ENCODE data around the gene RORC.
"Not testable (repeated sequence)": the region's sequence is repeated elsewhere in the genome, so short reads cannot be mapped to it uniquely, and the experiment has no call there.

RORC gene

DNA sequence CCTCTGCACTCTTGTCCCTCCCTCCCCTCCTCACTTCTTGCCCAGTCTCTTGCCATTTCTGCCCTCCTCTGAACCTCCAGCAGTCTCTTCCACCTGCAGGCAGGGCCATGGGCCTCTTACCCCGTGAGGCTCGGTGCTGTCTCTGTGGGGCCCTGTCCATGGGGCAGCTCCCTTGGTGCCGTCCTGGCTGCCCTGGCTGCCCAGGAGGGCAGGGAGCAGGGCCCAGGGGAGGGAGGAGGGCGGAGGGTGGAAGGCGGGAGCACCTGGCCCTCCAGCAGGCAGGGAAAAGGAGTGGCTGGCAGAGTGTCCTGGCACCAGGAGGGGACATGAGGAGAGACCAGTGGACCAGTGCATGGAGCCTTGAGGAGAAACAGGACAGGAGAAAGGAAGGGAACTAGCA lies at the start of gene RORC:
Gene RORC, minus strand, starts transcription at position 198 of the 400 bp plus-strand sequence. Its CDS starts 38 bp downstream, at position 160.
- DNase-seq: no peak

GRCh38 chr1:151875419-151876097 lies 44.0 kb upstream of the RORC start:
- DNase-seq: no peak

- not testable (repeated sequence) for DNase-seq
Measured at GRCh38 chr1:151872776-151873175, 41.2 kb upstream of the RORC start.

- no peak for DNase-seq
Measured at GRCh38 chr1:151871284-151872030, 39.9 kb upstream of the RORC start.

DNA sequence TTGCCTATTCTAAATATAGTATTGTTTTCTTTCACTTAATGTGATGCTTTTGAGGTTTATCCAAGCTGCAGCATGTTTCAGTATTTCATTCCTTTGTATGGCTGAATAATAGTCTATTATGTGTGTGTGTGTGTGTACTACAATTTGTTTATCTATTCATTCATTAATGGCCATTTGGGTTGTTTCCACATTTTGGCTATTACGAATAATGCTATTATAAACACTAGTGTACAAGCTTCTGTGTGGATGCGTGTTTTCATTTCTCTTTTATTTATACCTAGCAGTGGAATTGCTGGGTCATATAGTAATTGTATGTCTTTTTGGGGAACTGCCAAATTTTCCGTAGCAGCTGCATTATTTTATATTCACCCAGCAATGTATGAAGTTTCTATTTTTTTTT lies 36.9 kb upstream of the RORC start:
- no peak for DNase-seq

GRCh38 chr1:151867765-151868411 lies 36.3 kb upstream of the RORC start:
- DNase-seq: no peak

GRCh38 chr1:151867321-151867720 lies 35.7 kb upstream of the RORC start:
- no peak for DNase-seq

DNA sequence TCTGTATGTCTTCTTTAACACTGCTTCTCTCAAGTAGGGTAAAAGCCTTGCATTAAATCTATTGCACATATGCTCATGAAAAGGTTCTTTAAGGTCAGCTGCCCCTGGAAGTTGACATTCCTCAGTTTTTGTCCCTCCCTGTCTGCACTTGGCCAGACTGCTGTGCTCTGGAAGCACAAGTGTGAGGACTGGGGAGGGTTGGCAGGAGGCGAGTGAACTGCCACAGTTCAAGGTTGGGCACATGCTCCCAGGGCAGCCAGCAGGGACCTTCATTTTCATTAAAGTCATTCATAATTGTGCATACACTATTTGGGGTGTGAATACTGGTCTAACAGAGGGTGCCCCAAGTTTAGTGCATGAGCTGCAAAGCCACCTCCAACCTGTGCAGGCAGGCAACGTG lies 32.8 kb upstream of the RORC start:
- no peak for DNase-seq

DNA sequence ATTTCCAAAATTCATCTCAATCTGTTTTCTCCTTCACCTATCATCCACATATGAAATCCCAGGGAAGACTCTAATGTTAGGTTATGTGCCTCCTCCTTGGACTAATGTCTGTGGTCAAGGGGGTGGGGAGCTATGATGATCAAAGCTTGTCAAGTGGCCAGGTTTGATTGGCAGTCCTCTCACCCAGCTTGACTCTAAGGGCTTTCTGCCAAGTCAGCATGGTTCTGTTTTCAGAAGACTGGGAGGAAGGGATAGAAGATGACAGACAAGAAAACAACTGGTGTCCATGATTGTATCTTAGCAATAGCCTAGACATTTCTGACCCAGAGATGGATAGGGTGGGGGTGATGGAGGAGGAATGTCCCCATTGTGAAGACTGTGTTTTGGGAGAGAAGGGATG lies 31.0 kb upstream of the RORC start:
- DNase-seq: no peak

- no peak for DNase-seq
Measured at GRCh38 chr1:151860504-151861187, 29.0 kb upstream of the RORC start.

DNA sequence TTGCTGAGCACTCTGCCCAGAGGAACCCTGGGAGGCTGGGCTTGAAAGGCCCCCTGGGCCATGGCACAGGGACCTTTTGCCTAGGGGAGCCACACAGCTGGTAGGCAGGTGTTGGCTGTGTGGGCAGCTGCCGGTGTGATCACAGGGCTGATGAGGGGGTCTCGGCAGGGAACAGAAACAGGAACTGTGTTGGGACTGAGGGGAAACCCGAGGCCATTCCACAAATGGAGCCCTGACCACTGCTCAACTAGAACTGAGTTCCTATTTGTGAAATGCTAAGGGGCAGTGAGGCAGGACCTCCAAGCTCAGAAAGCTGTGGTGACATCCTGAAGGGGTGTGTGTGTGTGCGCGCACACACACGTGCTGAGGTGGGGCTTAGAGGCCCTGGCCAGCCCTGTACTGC lies 28.3 kb upstream of the RORC start:
- no peak for DNase-seq

- no peak for DNase-seq
Measured at GRCh38 chr1:151858886-151859665, 27.5 kb upstream of the RORC start.

DNA sequence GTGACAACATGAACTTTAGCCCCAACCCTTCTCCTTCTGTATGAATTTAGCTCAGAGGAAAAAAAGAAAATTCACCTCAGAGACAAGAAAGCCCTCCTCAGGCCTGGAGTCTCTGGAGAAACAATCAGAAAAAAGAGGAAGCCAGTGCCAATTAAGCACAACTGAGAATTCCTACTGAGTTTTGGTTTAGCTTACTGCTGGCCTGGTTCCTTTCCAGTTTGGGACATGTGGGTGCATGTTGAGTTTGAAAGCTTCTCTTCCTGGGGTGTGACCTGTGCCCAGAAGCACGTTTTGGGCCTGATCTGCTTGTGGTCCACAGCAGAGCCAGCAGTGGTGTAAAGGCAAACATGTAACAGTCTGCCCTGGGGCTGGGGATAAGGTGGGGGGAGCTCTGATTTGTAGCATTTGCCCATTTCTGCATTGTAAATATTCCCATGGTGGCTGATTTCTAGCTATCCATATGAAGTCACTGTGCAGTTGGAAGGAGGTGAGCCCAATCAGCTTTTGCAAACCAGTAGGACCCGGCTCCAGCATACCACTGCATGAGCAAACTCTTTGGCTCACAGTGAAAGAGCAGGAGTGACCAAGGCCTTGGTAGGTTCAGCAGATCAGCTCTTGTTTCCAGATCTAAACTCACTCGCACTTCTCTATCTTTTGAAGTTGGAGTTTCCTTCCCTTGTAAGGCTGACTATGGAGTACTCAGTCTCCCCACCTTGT lies 26.6 kb upstream of the RORC start:
- no peak for DNase-seq

- no peak for DNase-seq
Measured at GRCh38 chr1:151855933-151856332, 24.3 kb upstream of the RORC start.

DNA sequence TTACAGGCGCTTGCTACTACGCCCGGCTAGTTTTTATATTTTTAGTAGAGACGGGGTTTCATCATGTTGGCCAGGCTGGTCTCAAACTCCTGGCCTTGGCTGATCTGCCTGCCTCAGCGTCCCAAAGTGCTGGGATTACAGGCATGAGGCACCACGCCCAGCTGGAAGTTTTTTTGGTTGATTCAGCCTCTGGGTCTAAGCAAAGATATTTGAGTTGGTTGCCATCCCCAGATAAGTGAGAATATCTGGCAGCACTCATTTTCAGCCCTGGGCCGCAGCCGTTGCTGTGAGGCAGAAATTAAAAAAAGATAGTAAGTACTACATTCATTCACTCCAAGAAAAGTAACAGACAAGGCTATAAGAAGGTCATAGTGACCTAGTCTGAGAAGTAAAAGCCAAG lies 23.9 kb upstream of the RORC start:
- not testable (repeated sequence) for DNase-seq

GRCh38 chr1:151854658-151855057 lies 23.1 kb upstream of the RORC start:
- DNase-seq: no peak

DNA sequence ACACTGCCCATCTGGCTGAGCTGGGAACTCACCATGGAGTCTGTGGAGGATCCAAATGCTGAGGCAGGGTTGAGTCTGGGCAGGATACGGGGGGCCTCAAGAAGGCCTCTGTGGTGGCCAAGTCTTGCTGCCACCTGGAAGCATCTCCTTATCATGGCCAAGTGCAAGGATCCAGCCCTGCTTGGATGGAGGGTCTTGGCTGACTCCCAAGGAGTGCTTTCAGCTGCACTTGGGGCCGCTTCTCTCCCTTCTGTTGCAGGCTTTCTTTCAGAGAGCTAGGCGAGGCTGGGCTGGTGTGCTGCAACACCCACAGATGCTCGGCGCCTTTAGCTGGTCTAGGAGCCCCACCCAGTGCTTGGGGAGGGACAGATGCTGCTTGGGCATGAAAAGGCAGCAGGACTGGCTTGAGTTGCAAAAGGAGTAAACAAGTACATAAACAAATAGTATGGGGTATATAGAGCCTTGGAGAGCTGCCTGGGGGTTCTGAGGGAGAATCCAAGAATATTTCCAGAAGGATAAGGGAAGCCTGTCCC lies 21.9 kb upstream of the RORC start, which contains the start of gene THEM5:
Gene THEM5, minus strand, starts transcription at position 302 of the 533 bp plus-strand sequence. Its CDS starts 147 bp downstream, at position 155.
- DNase-seq: no peak

GRCh38 chr1:151852733-151853132 lies 21.1 kb upstream of the RORC start:
- DNase-seq: no peak

- DNase-seq: no peak
Measured at GRCh38 chr1:151851886-151852285, 20.3 kb upstream of the RORC start.

DNA sequence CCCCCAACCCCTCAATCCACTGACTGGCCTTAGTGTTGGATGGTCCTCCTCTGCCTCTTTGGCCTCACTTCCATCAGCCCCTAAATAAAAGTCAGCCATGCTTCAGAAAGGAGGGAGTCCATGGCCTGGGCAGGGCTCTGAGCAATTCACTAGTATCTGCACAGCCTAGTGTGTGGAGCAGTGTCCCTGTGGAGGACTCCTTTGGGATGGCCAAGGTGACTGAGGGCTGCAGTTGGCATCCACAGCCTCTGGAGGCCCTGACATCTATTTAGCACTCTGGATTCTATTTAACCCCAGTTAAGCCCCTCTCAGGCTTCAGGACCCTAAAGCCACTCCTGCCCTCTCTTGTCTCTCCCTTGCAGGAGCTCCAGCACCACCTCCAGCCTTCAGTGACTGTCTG lies 18.3 kb upstream of the RORC start:
- DNase-seq: no peak

DNA sequence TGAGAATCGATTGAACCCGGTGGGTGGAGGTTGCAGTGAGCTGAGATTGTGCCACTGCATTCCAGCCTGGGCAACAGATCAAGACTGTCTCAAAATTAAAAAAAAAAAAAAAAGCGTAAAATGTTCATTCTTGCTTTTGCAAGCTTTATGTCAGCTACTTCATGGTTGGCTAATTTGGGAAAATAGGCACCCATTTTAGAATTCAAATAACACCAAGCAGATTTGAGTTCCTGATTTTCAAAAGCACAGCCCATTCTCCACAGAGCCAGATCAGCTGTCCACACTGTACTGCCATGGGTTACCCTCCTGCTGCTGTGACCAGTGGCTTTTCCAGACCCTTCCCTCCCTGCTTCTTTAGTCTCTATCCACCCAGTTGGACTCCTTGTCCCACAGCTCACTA lies 17.5 kb upstream of the RORC start:
- no peak for DNase-seq

Measured in CD4-positive, alpha-beta T cell treated with Interleukin-4 for 4 hours (primary cell).